HG03095 (cell line): ENCODE measurements around the gene METTL1.

ENCODE experiments used
- ATAC-seq: cut with Tn5 transposase; IDR thresholded peaks from one replicate; pipeline ENCODE4 v1.9.1; 2021; ENCODE audit warnings: moderate library complexity; ENCODE audit not compliant: unreplicated experiment

Gene METTL1

GRCh38 chr12:57771236-57771872 is 551 bp downstream of the METTL1 start:
- ATAC-seq, result peak; percentile 72

GRCh38 chr12:57770734-57771133 is 1.2 kb downstream of the METTL1 start:
- no peak for ATAC-seq

- ATAC-seq, result no peak
These were observed 2.3 kb downstream of the METTL1 start for GRCh38 chr12:57769594-57769993.

- ATAC-seq, result no peak
These were observed 4.0 kb downstream of the METTL1 start for GRCh38 chr12:57767876-57768275.

GRCh38 chr12:57767305-57767698 is 4.6 kb downstream of the METTL1 start:
- no peak for ATAC-seq

- ATAC-seq, result no peak
These were observed 5.2 kb downstream of the METTL1 start, which contains the start of gene CYP27B1 for GRCh38 chr12:57766464-57767304. Gene CYP27B1 (minus strand): TSS chr12:57767078. CDS start chr12:57767041, 37 bp downstream.

- no peak for ATAC-seq
These were observed 6.0 kb downstream of the METTL1 start for GRCh38 chr12:57765698-57766463.

- ATAC-seq, result peak; percentile 46
These were observed 6.8 kb downstream of the METTL1 start for GRCh38 chr12:57765003-57765697.

GRCh38 chr12:57764662-57765002 is 7.3 kb downstream of the METTL1 start:
- ATAC-seq, result no peak

- ATAC-seq, result no peak
These were observed 7.8 kb downstream of the METTL1 start for GRCh38 chr12:57763881-57764661.

GRCh38 chr12:57762463-57762862 is 9.4 kb downstream of the METTL1 start:
- no peak for ATAC-seq

GRCh38 chr12:57761391-57761998 is 10.4 kb downstream of the METTL1 start:
- ATAC-seq, result no peak

- ATAC-seq, result no peak
These were observed 11.4 kb downstream of the METTL1 start for GRCh38 chr12:57760347-57760982.

GRCh38 chr12:57759360-57759980 is 12.4 kb downstream of the METTL1 start:
- no peak for ATAC-seq

- ATAC-seq, result no peak
These were observed 13.1 kb downstream of the METTL1 start for GRCh38 chr12:57758552-57759359.

GRCh38 chr12:57757771-57758170 is 14.1 kb downstream of the METTL1 start:
- no peak for ATAC-seq

GRCh38 chr12:57756406-57757341 is 15.2 kb downstream of the METTL1 start:
- no peak for ATAC-seq
